HG02798 (cell line): Measurements from ENCODE around the gene ANKRD30B.
"Not testable (repeated sequence)": the region's sequence is repeated elsewhere in the genome, so short reads cannot be mapped to it uniquely, and the experiment has no call there.

Experiments used
- ATAC-seq: cut with Tn5 transposase; IDR thresholded peaks from one replicate; pipeline ENCODE4 v1.9.1; 2021; ENCODE audit warnings: mild to moderate bottlenecking; ENCODE audit not compliant: unreplicated experiment, poor library complexity

ANKRD30B gene

GRCh38 chr18:14826972-14827632 lies 79.1 kb downstream of the ANKRD30B start:
- not testable (repeated sequence) for ATAC-seq

GRCh38 chr18:14841607-14842006 lies 93.6 kb downstream of the ANKRD30B start:
- ATAC-seq, result not testable (repeated sequence)

GRCh38 chr18:14851533-14851932 lies 103.6 kb downstream of the ANKRD30B start:
- ATAC-seq, result not testable (repeated sequence)

GRCh38 chr18:14855634-14856033 lies 107.7 kb downstream of the ANKRD30B start:
- ATAC-seq, result not testable (repeated sequence)

- not testable (repeated sequence) for ATAC-seq
Measured at GRCh38 chr18:14856256-14856655, 108.3 kb downstream of the ANKRD30B start.

- not testable (repeated sequence) for ATAC-seq
Measured at GRCh38 chr18:14858514-14858913, 110.5 kb downstream of the ANKRD30B start.

GRCh38 chr18:14859995-14860394 lies 112.0 kb downstream of the ANKRD30B start:
- not testable (repeated sequence) for ATAC-seq

GRCh38 chr18:14866426-14866825 lies 118.5 kb downstream of the ANKRD30B start:
- not testable (repeated sequence) for ATAC-seq

GRCh38 chr18:14867988-14868387 lies 120.0 kb downstream of the ANKRD30B start:
- not testable (repeated sequence) for ATAC-seq

- not testable (repeated sequence) for ATAC-seq
Measured at GRCh38 chr18:14868825-14869224, 120.9 kb downstream of the ANKRD30B start.

GRCh38 chr18:14878826-14879225 lies 130.9 kb downstream of the ANKRD30B start:
- not testable (repeated sequence) for ATAC-seq

- no peak for ATAC-seq
Measured at GRCh38 chr18:14900435-14900834, 152.5 kb downstream of the ANKRD30B start.
